ENCODE data around the gene KIF18A. TPM values are rescaled to one million over a fixed set of nuclear protein-coding genes. Genes with fewer than 3 reads are reported as not detected.

The KIF18A gene
- total RNA-seq, 1 experiment from 2014 or later, result 117 TPM

DNA sequence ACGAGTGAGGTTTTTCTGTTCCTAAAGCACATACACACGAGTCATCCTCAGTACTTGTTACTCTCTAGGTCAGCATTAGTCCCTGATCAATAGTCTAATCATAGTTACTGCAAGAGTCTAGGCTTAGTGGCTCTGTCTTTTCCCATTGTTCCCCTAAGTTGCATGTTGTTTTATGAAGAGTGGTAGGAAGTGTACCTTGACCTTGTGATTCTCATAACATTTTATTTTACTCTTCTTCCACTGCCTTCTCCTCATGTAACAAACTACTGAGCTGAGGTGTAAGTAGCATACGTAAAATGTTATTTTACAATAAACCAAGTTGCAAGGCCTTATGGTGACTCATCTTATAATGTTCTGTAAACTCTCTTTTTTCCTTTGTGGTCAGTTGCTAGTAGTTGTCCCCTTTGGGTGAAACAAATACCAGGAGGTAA lies 15.2 kb upstream of the KIF18A start:
- H3K4me3 ChIP-seq (ENCODE audit: low read depth, low read length, poor library complexity, severe bottlenecking), result no peak overlapping the region
- H3K27ac ChIP-seq (ENCODE audit: low read depth, low read length, poor library complexity, severe bottlenecking), result no peak overlapping the region
- H3K27me3 ChIP-seq (replicated peaks; ENCODE audit: insufficient read depth, low read depth, low read length, poor library complexity), result no peaks in the 10 kb centered on the region
- intact Hi-C loops (cut with micrococcal nuclease; ENCODE audit: unreplicated experiment), result no loop called here
- BruUV-seq (replicated peaks), result no TSS peak
- no peaks in the 10 kb centered on the region for H3K4me1 ChIP-seq (ENCODE audit: insufficient read depth, low read length, poor library complexity, severe bottlenecking)
- DNase-seq (ENCODE audit: low spot score), result no peak
- H3K36me3 ChIP-seq (ENCODE audit: insufficient read depth, low read length, poor library complexity, severe bottlenecking), result no peaks in the 10 kb centered on the region
- no peaks in the 10 kb centered on the region for H3K9me3 ChIP-seq (ENCODE audit: low read depth, low read length, poor library complexity, severe bottlenecking)
- ChIA-PET CTCF (no interaction called here), POLR2A (ENCODE audit: low non-redundant PET) (no interaction called here)
- no peak for TF ChIP-seq EZH2 (IDR thresholded peaks at IDR 0.05; ENCODE audit: borderline replicate concordance, low read depth, low read length, poor library complexity, severe bottlenecking)
- TF ChIP-seq, protein P1, sequence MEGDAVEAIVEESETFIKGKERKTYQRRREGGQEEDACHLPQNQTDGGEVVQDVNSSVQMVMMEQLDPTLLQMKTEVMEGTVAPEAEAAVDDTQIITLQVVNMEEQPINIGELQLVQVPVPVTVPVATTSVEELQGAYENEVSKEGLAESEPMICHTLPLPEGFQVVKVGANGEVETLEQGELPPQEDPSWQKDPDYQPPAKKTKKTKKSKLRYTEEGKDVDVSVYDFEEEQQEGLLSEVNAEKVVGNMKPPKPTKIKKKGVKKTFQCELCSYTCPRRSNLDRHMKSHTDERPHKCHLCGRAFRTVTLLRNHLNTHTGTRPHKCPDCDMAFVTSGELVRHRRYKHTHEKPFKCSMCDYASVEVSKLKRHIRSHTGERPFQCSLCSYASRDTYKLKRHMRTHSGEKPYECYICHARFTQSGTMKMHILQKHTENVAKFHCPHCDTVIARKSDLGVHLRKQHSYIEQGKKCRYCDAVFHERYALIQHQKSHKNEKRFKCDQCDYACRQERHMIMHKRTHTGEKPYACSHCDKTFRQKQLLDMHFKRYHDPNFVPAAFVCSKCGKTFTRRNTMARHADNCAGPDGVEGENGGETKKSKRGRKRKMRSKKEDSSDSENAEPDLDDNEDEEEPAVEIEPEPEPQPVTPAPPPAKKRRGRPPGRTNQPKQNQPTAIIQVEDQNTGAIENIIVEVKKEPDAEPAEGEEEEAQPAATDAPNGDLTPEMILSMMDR (conservative IDR thresholded peaks at IDR 0.05; ENCODE audit: low read depth, low read length), result no peak

DNA sequence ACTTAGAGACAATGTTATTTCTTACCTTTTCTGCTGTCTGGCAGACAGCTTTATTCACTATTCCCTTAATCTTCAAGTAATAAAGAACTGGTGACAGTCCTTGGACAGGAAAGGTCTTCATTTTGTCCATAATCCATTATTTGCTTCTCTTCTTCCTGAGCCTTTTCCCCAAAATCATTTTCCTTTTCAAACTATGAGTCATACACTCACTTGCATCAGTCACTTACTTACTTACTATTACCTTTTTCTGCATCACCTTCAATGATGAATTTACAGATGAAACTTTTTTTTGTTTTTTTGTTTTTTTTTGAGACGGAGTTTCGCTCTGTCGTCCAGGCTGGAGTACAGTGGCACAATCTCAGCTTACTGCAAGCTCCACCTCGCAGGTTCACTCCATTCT lies 9.8 kb upstream of the KIF18A start:
- intact Hi-C loops (cut with micrococcal nuclease; ENCODE audit: unreplicated experiment), result no loop called here
- ChIA-PET POLR2A (ENCODE audit: low non-redundant PET) (interaction anchor here (0.6 kb wide), 1 partner anchor 10 kb away, joined by 3 read pairs; the partner anchor contains the start of gene KIF18A), CTCF (no interaction called here)
- no TSS peak for BruUV-seq (replicated peaks)
- no peak for DNase-seq (ENCODE audit: low spot score)
- Histone ChIP-seq H3K27me3 (replicated peaks; ENCODE audit: insufficient read depth, low read depth, low read length, poor library complexity) (no peaks in the 10 kb centered on the region), H3K4me1 (ENCODE audit: insufficient read depth, low read length, poor library complexity, severe bottlenecking) (no peaks in the 10 kb centered on the region), H3K36me3 (ENCODE audit: insufficient read depth, low read length, poor library complexity, severe bottlenecking) (peaks cover 12% of the 10 kb centered on the region), H3K9me3 (ENCODE audit: low read depth, low read length, poor library complexity, severe bottlenecking) (no peaks in the 10 kb centered on the region), H3K27ac (ENCODE audit: low read depth, low read length, poor library complexity, severe bottlenecking) (no peak overlapping the region), H3K4me3 (ENCODE audit: low read depth, low read length, poor library complexity, severe bottlenecking) (no peak overlapping the region)
- TF ChIP-seq, protein P1 (conservative IDR thresholded peaks at IDR 0.05; ENCODE audit: low read depth, low read length), result no peak
- no peak for TF ChIP-seq EZH2 (IDR thresholded peaks at IDR 0.05; ENCODE audit: borderline replicate concordance, low read depth, low read length, poor library complexity, severe bottlenecking)

DNA sequence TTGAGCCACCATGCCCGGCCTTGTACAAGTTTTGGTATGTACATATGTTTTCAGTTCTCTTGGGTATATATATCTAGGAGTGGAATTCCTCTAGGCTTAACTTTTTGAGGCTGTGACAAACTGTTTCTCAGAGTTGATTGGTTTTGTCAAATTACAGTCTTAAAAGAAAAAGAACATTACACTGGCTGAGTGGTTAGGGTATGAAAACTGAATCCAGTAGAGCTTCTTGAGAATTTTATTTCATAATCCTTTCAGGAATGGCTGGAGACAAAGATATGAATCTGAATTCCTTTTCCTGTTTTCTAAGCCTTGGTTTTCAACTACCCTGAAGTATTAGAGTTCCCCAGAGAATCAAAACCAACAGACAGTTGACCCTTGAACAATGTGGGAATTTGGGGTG lies 6.8 kb upstream of the KIF18A start:
- TF ChIP-seq, protein P1 (conservative IDR thresholded peaks at IDR 0.05; ENCODE audit: low read depth, low read length), result no peak
- no peak for TF ChIP-seq EZH2 (IDR thresholded peaks at IDR 0.05; ENCODE audit: borderline replicate concordance, low read depth, low read length, poor library complexity, severe bottlenecking)
- POLR2A ChIA-PET (ENCODE audit: low non-redundant PET), result no interaction called here
- no peaks in the 10 kb centered on the region for H3K9me3 ChIP-seq (ENCODE audit: low read depth, low read length, poor library complexity, severe bottlenecking)
- peaks cover 12% of the 10 kb centered on the region for H3K4me1 ChIP-seq (ENCODE audit: insufficient read depth, low read length, poor library complexity, severe bottlenecking)
- no peak for DNase-seq (ENCODE audit: low spot score)
- H3K4me3 ChIP-seq (ENCODE audit: low read depth, low read length, poor library complexity, severe bottlenecking), result no peak overlapping the region
- CTCF ChIA-PET, result no interaction called here
- BruUV-seq (replicated peaks), result no TSS peak
- H3K27ac ChIP-seq (ENCODE audit: low read depth, low read length, poor library complexity, severe bottlenecking), result no peak overlapping the region
- intact Hi-C loops (cut with micrococcal nuclease; ENCODE audit: unreplicated experiment), result no loop called here
- peaks cover 12% of the 10 kb centered on the region for H3K36me3 ChIP-seq (ENCODE audit: insufficient read depth, low read length, poor library complexity, severe bottlenecking)
- no peaks in the 10 kb centered on the region for H3K27me3 ChIP-seq (replicated peaks; ENCODE audit: insufficient read depth, low read depth, low read length, poor library complexity)

All from A673 (cell line).